Skeletal muscle tissue (tissue), 4 donors: ENCODE results near the gene LYSMD2. TPM values are rescaled to one million over a fixed set of nuclear protein-coding genes. Genes with fewer than 3 reads are reported as not detected.

ENCODE experiments used
- H3K27ac ChIP-seq: one replicate; pipeline ENCODE4 v1.7.0; 2013; ENCODE audit warnings: mild to moderate bottlenecking, low read depth, low read length, inconsistent platforms
- H3K27me3 ChIP-seq, 3 donors: one replicate each; pipeline ENCODE4 v1.7.0; 2013; ENCODE audit warnings: low read length in 3 of 3; ENCODE audit not compliant: control insufficient read depth in 3 of 3, insufficient read depth in 3 of 3
- H3K36me3 ChIP-seq, 3 donors: one replicate each; pipeline ENCODE4 v1.7.0; 2013; ENCODE audit warnings: low read length in 3 of 3; ENCODE audit not compliant: control insufficient read depth in 3 of 3, insufficient read depth in 3 of 3
- H3K4me1 ChIP-seq, 3 donors: one replicate each; pipeline ENCODE4 v1.7.0; 2013; ENCODE audit warnings: low read length in 3 of 3, mild to moderate bottlenecking in 3 of 3; ENCODE audit not compliant: control insufficient read depth in 3 of 3, insufficient read depth in 3 of 3
- H3K4me3 ChIP-seq, 3 donors: one replicate each; pipeline ENCODE4 v1.7.0; 2013; ENCODE audit warnings: low read length in 3 of 3
- H3K9ac ChIP-seq, 3 donors: one replicate each; pipeline ENCODE4 v1.7.0; 2013; ENCODE audit warnings: low read length in 3 of 3, mild to moderate bottlenecking in 3 of 3, moderate library complexity in 2 of 3, low read depth in 1 of 3
- H3K9me3 ChIP-seq, 3 donors: one replicate each; pipeline ENCODE4 v1.7.0; 2013; ENCODE audit warnings: low read length in 3 of 3; ENCODE audit not compliant: control insufficient read depth in 3 of 3
- total RNA-seq: library from RNA; depleted of rRNA; stranded (reverse); fragments of >200 nt; gene quantifications from one replicate; pipeline ENCODE4 v1.2.3, GENCODE V29; 2014
- donor health status: Osteomylitis.

The LYSMD2 gene
- total RNA-seq, 1 donor from 2014 or later: 9.4 TPM

- Histone ChIP-seq H3K36me3 (peaks cover 0 to 6% (median 4%) of the 10 kb centered on the region in 3 donors), H3K9ac (no peak overlapping the region), H3K9me3 (no peaks in the 10 kb centered on the region), H3K27me3 (no peaks in the 10 kb centered on the region), H3K27ac (no peak overlapping the region), H3K4me3 (no peak overlapping the region), H3K4me1 (peaks cover 23 to 24% (median 23%) of the 10 kb centered on the region in 3 donors)
Measured at GRCh38 chr15:51724199-51724598, 13.3 kb downstream of the LYSMD2 start.

- Histone ChIP-seq H3K9ac (no peak overlapping the region), H3K27ac (no peak overlapping the region)
Measured at GRCh38 chr15:51721199-51721960, 16.1 kb downstream of the LYSMD2 start.

GRCh38 chr15:51720201-51720995 lies 17.1 kb downstream of the LYSMD2 start:
- Histone ChIP-seq H3K9ac (no peak overlapping the region), H3K36me3 (peaks cover 0 to 6% (median 4%) of the 10 kb centered on the region in 3 donors), H3K27ac (no peak overlapping the region), H3K4me1 (peaks cover 2 to 5% (median 3%) of the 10 kb centered on the region in 3 donors), H3K27me3 (no peaks in the 10 kb centered on the region), H3K4me3 (no peak overlapping the region), H3K9me3 (no peaks in the 10 kb centered on the region)

More at GRCh38 chr15:51721199-51721960, 16.1 kb downstream of the LYSMD2 start:
- Histone ChIP-seq H3K36me3 (peaks cover 0 to 6% (median 4%) of the 10 kb centered on the region in 3 donors), H3K9me3 (no peaks in the 10 kb centered on the region), H3K27me3 (no peaks in the 10 kb centered on the region), H3K4me3 (no peak overlapping the region), H3K4me1 (peaks cover 7 to 13% (median 10%) of the 10 kb centered on the region in 3 donors)

- Histone ChIP-seq H3K9me3 (no peaks in the 10 kb centered on the region), H3K4me3 (no peak overlapping the region), H3K36me3 (peaks cover 0 to 6% (median 4%) of the 10 kb centered on the region in 3 donors), H3K4me1 (no peaks in the 10 kb centered on the region), H3K27me3 (no peaks in the 10 kb centered on the region), H3K9ac (no peak overlapping the region), H3K27ac (no peak overlapping the region)
Measured at GRCh38 chr15:51718746-51719145, 18.7 kb downstream of the LYSMD2 start.

GRCh38 chr15:51718219-51718618 lies 19.2 kb downstream of the LYSMD2 start:
- H3K9me3 ChIP-seq: no peaks in the 10 kb centered on the region
- no peak overlapping the region for H3K27ac ChIP-seq
- H3K4me3 ChIP-seq: no peak overlapping the region
- no peak overlapping the region for H3K9ac ChIP-seq
- no peaks in the 10 kb centered on the region for H3K27me3 ChIP-seq
- H3K36me3 ChIP-seq: peaks cover 0 to 6% (median 4%) of the 10 kb centered on the region in 3 donors
- H3K4me1 ChIP-seq: no peaks in the 10 kb centered on the region

- Histone ChIP-seq H3K9me3 (no peaks in the 10 kb centered on the region), H3K4me1 (no peaks in the 10 kb centered on the region), H3K27ac (no peak overlapping the region), H3K36me3 (no peaks in the 10 kb centered on the region), H3K27me3 (no peaks in the 10 kb centered on the region), H3K9ac (no peak overlapping the region), H3K4me3 (no peak overlapping the region)
Measured at GRCh38 chr15:51714911-51715310, 22.5 kb downstream of the LYSMD2 start.

- no peaks in the 10 kb centered on the region for H3K9me3 ChIP-seq
- H3K27ac ChIP-seq: no peak overlapping the region
- no peak overlapping the region for H3K4me3 ChIP-seq
- H3K36me3 ChIP-seq: no peaks in the 10 kb centered on the region
- H3K4me1 ChIP-seq: no peaks in the 10 kb centered on the region
- no peak overlapping the region for H3K9ac ChIP-seq
- no peaks in the 10 kb centered on the region for H3K27me3 ChIP-seq
Measured at GRCh38 chr15:51714162-51714561, 23.3 kb downstream of the LYSMD2 start.

- Histone ChIP-seq H3K4me1 (peaks cover 0 to 4% (median 0%) of the 10 kb centered on the region in 3 donors), H3K9me3 (no peaks in the 10 kb centered on the region), H3K27me3 (no peaks in the 10 kb centered on the region), H3K4me3 (no peak overlapping the region), H3K27ac (no peak overlapping the region), H3K9ac (no peak overlapping the region), H3K36me3 (no peaks in the 10 kb centered on the region)
Measured at GRCh38 chr15:51709031-51709430, 28.4 kb downstream of the LYSMD2 start.

- Histone ChIP-seq H3K9me3 (no peaks in the 10 kb centered on the region), H3K27me3 (no peaks in the 10 kb centered on the region), H3K9ac (no peak overlapping the region), H3K36me3 (no peaks in the 10 kb centered on the region), H3K4me1 (peaks cover 0 to 4% (median 0%) of the 10 kb centered on the region in 3 donors), H3K4me3 (no peak overlapping the region), H3K27ac (no peak overlapping the region)
Measured at GRCh38 chr15:51708013-51708412, 29.4 kb downstream of the LYSMD2 start.
